HFFc6 (cell line): ENCODE results near the gene FBXL17. TPM values are rescaled to one million over a fixed set of nuclear protein-coding genes. Genes with fewer than 3 reads are reported as not detected.
A peak's percentile ranks its signal among the peaks of the same experiment; 100 is the strongest.

ENCODE experiments used
- DNase-seq: peaks from one replicate; pipeline ENCODE4 v3.0.0-alpha.2; 2018
- H3K27ac Mint-ChIP-seq: 2 replicates; pipeline ENCODE4 v1.8.0; 2020; ENCODE audit warnings: mild to moderate bottlenecking, mixed read lengths
- H3K27me3 Mint-ChIP-seq: 2 replicates; pipeline ENCODE4 v1.8.0; 2021; ENCODE audit warnings: mild to moderate bottlenecking, moderate library complexity, mixed read lengths; ENCODE audit not compliant: insufficient read depth
- H3K36me3 Mint-ChIP-seq: 2 replicates; pipeline ENCODE4 v1.8.0; 2021; ENCODE audit warnings: low read depth, mixed read lengths
- H3K4me1 Mint-ChIP-seq: 2 replicates; pipeline ENCODE4 v1.8.0; 2020; ENCODE audit warnings: low read depth, mixed read lengths
- H3K4me3 Mint-ChIP-seq: 2 replicates; pipeline ENCODE4 v1.8.0; 2020; ENCODE audit warnings: mild to moderate bottlenecking, moderate library complexity, mixed read lengths
- H3K9me3 Mint-ChIP-seq: 2 replicates; pipeline ENCODE4 v1.8.0; 2020; ENCODE audit warnings: mild to moderate bottlenecking, mixed read lengths
- CTCF ChIP-seq: fragments of 200-600 bp; sonication (generic); IDR thresholded peaks from 2 replicates; pipeline ENCODE4 v1.5.0; 2021; ENCODE audit warnings: antibody characterized with exemption, mild to moderate bottlenecking
- total RNA-seq, 6 experiments: library from RNA; stranded (reverse); fragmentation: NEBNext Ultra II Directional; extraction: Animal tissue kit (Norgen Biotek cat#: 25700); gene quantifications; 2 replicates in 1 of 6; 3 replicates in 5 of 6; pipeline ENCODE4 v1.2.3, GENCODE V29; 2021

The FBXL17 gene
- total RNA-seq, 6 experiments from 2014 or later = 8.2 to 13.1 (median 10.8) TPM

GRCh38 chr5:108260117-108260857 lies 121.6 kb downstream of the FBXL17 start:
- Mint-ChIP-seq H3K36me3 (no peaks in the 10 kb centered on the region), H3K27ac (no peak overlapping the region), H3K9me3 (no peaks in the 10 kb centered on the region), H3K27me3 (no peaks in the 10 kb centered on the region), H3K4me3 (peak overlapping the region; percentile 62), H3K4me1 (peaks cover 30% of the 10 kb centered on the region)
- TF ChIP-seq CTCF = peak; percentile 97
- peak; percentile 74 for DNase-seq

- Mint-ChIP-seq H3K36me3 (no peaks in the 10 kb centered on the region), H3K4me1 (peaks cover 30% of the 10 kb centered on the region), H3K9me3 (no peaks in the 10 kb centered on the region), H3K27me3 (no peaks in the 10 kb centered on the region), H3K27ac (0 out of 2 replicates have a peak overlapping the region, but pooled peaks have one; percentile 6), H3K4me3 (peak overlapping the region; percentile 3; the same call in 1 of the 2 replicates)
- peak; percentile 19 for DNase-seq
- no peak for TF ChIP-seq CTCF
These were observed 122.6 kb downstream of the FBXL17 start for GRCh38 chr5:108259306-108259705.

- H3K4me1 Mint-ChIP-seq = peaks cover 30% of the 10 kb centered on the region
- no peaks in the 10 kb centered on the region for H3K27me3 Mint-ChIP-seq
- H3K9me3 Mint-ChIP-seq = no peaks in the 10 kb centered on the region
- H3K36me3 Mint-ChIP-seq = no peaks in the 10 kb centered on the region
- no peak overlapping the region for H3K4me3 Mint-ChIP-seq
- TF ChIP-seq CTCF = no peak
- no peak for DNase-seq
- H3K27ac Mint-ChIP-seq = no peak overlapping the region
These were observed 123.9 kb downstream of the FBXL17 start for GRCh38 chr5:108257996-108258395.

- H3K27ac Mint-ChIP-seq = no peak overlapping the region
- no peaks in the 10 kb centered on the region for H3K9me3 Mint-ChIP-seq
- H3K36me3 Mint-ChIP-seq = no peaks in the 10 kb centered on the region
- no peaks in the 10 kb centered on the region for H3K27me3 Mint-ChIP-seq
- DNase-seq = no peak
- TF ChIP-seq CTCF = no peak
- H3K4me3 Mint-ChIP-seq = no peak overlapping the region
- peaks cover 26% of the 10 kb centered on the region for H3K4me1 Mint-ChIP-seq
These were observed 126.4 kb downstream of the FBXL17 start for GRCh38 chr5:108255468-108255867.

- H3K36me3 Mint-ChIP-seq = no peaks in the 10 kb centered on the region
- H3K4me1 Mint-ChIP-seq = no peaks in the 10 kb centered on the region
- DNase-seq = no peak
- no peak overlapping the region for H3K4me3 Mint-ChIP-seq
- H3K27me3 Mint-ChIP-seq = no peaks in the 10 kb centered on the region
- H3K9me3 Mint-ChIP-seq = no peaks in the 10 kb centered on the region
- no peak overlapping the region for H3K27ac Mint-ChIP-seq
- no peak for TF ChIP-seq CTCF
These were observed 130.5 kb downstream of the FBXL17 start for GRCh38 chr5:108251350-108251749.
